GM10847 (cell line): ENCODE data around the gene MACROD2.

Experiments
- POLR2A ChIP-seq: IDR thresholded peaks from 2 replicates; pipeline ENCODE4 v1.6.1; 2011; ENCODE audit not compliant: insufficient read length; ENCODE audit errors: extremely low read depth

Gene MACROD2

DNA sequence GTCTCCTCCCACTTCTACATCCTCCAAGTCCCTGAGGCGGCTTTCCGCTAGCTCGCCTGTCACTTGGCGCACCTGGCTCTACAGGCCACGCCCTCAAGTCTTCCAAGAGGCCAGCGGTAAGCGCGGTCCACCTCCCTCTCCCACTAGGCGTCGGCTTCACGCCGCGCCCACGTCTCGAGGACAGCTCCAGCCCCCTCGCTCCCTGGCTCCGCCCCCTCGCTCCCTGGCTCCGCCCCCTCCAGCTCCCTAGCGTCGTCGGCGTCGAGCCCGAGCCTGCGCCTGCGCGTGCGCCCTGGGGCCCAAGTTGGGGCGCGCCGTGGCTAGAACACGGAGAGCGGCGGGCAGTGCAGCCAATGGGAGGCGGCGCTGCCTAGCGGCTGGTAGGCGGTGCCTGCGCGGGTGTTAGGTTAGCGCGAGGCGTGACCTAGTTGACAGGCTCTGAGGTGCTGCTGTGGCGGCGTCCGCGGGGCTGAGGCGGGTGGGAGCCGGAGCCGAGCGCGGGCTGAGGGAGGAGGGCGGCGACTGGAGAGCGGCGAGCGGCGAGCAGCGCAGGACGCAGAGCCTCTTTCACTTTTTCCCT lies at the start of gene MACROD2:
TSS of gene MACROD2 (plus strand) at position 431 of the 580 bp plus-strand sequence.
- TF ChIP-seq POLR2A: no peak

DNA sequence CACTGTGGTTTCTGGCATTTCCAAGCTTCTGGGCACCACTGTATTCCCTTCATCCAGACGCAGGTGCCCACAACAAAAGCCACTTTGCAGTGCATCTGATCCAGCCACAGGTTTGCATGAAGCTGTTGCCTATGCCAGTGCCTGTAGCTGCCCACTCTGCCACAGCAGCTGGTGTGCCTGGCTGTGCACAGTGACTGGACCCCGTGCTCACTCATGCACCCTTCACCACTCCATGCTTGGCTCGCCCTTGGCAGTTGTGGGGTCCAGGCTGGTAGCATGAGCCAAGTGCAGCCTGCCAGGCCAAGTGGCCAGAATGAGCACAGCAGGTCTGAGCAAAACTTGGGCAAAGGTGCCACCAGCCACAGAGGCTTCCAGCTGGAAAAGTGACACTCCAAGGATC lies 47.6 kb upstream of the MACROD2 start:
- TF ChIP-seq POLR2A: no peak

DNA sequence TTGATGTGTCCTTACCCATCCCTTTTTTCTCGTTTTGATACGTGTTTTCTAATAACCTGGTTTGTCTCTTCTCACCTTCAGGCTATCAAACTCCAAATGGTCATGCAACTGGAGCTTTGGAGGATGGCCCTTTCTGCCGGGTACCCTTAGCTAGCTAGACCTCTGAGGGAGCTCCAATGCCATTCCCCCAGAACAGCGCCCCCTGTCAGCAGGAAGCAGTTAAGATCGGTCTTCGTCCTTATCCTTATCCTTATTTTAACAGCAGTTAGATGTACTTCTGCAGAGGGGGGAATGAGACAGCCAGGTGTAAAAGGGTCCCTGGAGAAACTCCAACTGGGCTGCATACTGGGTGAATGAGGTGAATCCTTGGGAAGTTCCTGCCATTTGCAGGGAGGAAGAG lies 42.1 kb upstream of the MACROD2 start:
- no peak for TF ChIP-seq POLR2A

DNA sequence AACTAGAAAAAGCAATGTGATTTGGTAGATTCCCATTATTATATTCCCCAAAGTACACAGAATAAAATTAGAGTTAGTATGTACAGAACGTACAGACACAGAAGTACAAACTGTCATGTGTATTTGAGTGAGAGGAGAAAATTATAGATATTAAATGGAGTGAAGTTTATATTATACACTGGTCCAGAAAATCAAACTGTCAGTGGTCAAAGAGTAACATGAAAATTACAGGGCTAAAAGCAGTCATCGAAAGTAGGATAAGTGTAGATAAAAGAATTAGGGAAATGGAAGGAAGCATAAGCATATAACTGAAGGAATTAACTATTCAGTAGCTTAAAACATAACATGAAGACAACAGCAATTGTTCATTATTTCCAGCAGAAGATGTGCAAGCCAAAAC lies 35.2 kb upstream of the MACROD2 start:
- no peak for TF ChIP-seq POLR2A

DNA sequence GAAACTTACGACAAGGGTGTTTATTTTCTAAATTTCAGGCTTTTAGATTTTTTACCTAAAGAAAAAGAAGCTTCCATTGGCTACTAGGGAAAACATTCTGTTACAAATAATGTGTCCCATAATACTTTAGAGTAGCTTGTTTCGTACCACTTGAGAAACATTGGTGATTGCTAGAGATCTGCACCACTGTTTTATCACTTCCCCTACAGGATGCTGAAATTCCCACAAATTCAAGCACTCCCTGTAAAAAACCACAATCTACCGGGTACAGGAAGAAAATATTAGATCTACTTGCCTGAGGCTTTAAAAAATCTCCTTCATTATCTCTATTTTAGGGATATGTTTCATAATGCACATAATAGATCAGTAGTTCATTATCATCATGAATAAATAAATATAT lies 34.8 kb upstream of the MACROD2 start:
- TF ChIP-seq POLR2A: no peak

DNA sequence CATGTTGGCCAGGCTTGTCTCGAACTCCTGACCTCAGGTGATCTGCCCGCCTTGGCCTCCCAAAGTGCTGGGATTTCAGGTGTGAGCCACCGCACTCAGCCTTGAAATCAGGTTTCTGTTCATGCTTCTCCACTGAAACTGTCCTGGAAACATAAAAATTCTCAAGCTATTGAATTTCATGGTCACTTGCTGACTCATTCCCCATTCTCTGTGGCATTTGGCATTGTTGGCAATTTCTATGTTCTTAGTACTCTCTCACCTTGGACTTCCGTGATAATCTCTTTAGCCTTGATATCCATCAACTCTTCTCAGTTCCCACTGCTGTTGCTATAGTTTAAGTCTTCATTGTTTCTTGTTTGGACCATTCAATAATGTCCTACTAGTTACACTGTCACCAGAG lies 11.1 kb upstream of the MACROD2 start:
- no peak for TF ChIP-seq POLR2A

DNA sequence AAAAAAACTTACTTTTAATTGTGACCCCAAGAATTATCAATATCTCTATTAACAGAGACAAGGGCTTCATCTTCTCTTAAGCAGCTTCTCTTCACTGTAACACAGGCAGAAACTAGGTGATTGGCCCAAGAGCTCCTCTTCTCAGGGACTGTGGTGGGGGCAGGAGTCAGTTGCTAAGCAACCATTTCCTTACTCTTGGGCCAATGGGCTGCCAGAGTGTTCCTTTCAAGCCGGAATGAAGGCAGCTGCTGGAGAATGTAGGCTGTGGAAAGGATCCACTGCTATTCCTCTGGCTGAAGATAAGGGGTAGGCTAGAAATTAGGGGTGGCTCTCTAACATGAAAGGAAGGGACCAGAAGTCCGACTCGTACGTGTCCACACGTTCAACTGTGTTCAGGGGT lies 4.9 kb upstream of the MACROD2 start, which contains the start of gene SEL1L2:
TSS of gene SEL1L2 (minus strand) at position 150 of the 400 bp plus-strand sequence. CDS start at position 70, 80 bp downstream.
- no peak for TF ChIP-seq POLR2A

DNA sequence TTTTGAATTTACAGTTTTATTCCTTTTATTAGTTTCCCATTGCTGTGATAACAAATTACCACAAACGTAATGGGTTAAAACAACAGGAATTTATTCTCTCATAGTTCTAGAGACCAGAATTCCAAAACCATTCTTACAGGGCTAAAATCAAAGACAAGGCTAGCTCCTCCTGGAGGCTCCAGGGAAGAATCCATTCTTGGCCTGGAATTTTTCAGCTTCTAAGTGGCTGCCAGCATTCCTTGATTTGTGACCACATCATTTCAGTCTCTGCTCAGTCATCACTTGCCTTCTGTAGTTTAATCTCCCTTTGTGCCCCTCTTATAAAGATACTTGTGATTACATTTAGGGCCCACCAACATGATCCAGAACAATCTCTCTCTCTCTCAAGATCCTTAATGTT lies 4.0 kb upstream of the MACROD2 start:
- TF ChIP-seq POLR2A: no peak

DNA sequence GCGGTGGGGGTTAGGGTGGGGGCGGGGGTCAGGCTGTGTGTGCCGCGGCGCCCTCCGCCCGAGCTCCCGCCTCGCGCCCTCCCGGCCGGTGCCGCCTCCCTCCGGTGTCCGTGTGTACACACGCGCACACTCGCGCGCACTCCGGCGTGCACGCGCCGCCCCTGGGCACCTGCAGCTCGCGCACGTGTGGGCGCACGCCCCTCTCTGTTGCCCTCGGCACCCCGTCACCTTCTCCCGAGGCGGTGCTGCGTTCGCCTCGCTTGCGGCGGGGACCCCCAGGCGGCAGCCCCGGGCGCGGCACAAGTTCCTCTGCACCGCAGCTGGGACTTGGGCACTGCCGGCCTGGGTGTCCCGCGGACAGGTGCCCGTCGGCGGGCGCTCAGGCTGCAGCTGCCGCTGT lies 525 bp downstream of the MACROD2 start:
- no peak for TF ChIP-seq POLR2A

DNA sequence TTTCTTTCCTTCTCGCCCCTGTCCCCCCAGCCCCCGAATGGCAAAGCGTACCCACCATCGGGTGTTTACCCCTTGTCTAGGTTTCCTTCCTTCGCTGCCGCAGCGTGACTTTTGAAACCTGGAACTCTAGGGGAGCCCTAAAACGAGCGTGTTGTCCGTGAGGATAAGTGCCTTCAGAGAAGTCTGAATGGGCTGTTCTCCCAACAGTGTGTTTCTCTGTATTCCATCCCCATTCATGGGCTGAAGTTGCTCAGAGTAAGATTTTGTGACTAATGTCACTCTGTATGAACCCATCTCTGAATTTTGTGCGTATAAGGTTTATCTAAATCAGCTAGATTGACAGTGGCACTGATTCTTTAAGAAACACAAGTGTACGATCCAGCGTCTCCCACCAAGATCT lies 949 bp downstream of the MACROD2 start:
- no peak for TF ChIP-seq POLR2A

DNA sequence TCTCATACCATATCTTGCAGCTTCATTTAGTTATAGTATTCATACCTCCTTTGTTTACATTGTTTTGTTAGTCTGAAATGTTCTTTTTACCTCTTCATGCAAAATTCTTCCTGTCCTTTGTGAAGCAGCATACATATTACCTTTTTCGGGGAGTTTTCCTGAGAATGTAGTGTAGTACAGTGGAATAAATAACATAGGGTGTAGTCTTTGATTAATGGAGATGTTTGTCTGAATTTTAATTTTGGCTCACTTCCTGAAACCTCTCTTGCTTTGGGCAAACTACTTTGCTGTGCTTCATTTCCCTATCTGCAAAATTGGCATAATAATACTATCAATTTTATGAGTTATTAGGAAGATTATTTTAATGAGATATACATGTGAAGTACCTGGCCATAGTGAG lies 5.6 kb downstream of the MACROD2 start:
- TF ChIP-seq POLR2A: no peak

DNA sequence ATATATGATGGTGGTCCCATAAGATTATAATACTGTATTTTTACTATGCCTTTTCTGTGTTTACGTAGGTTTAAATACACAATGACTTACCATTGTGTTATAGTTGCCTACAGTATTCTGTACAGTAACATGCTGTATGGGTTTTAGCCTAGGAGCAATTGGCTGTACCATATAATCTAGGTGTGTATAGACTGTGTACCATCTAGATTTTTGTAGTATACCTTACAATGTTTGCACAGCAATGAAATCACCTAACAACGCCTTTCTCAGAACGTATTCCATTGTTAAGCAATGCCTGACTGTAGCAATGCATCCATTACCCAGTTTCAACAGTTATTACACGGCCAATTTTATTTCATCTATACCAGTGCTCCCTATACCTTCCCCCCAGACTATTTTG lies 10.7 kb downstream of the MACROD2 start:
- no peak for TF ChIP-seq POLR2A

DNA sequence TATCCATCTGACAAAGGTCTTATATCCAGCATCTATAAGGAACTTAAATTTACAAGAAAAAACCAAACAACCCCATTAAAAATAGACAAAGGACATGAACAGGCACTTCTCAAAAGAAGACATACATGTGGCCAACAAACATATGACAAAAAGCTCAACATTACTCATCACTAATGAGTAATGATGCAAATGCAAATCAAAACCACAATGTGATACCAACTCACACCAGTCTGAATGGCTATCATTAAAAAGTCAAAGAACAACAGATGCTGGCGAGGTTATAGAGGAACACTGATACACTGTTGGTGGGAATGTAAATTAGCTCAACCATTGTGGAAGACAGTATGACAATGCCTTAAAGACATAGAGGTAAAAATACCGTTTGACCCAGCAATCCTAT lies 13.9 kb downstream of the MACROD2 start:
- no peak for TF ChIP-seq POLR2A

DNA sequence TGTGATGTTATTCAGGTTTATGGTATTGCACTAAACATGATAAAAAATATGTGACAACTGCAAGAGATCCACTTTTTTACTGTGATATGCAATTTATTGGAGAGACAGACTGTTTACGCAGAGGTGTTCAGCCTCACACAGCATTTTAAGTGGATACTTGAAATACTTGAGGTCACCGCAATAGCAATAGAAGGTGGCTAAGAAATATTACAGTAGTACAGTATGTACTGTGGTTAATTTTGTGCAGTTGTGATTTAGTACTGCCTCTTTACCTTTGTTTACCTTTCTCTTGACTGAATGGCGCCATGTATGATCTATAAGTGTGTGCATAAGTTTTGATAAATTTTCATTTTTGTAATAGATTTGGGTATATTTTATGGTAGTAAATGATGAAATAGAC lies 17.4 kb downstream of the MACROD2 start:
- TF ChIP-seq POLR2A: no peak

DNA sequence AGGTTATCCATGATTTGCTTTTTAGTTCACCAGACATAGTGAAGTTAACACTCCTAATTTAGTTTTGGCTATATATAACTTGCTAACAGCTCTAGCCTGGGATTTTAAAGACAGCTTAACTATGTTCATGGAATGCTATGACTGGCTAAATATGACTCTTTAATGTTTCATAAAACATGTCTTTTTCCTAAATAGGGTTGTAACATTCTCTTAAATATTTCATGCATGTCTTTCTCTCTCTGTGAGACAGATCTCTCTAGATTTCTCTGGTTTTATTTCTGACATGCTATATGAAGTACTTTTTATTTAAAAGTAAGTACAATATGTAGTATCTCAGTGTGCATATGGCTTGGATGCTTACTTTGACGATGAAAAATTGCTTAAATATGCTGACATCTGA lies 35.7 kb downstream of the MACROD2 start:
- no peak for TF ChIP-seq POLR2A

DNA sequence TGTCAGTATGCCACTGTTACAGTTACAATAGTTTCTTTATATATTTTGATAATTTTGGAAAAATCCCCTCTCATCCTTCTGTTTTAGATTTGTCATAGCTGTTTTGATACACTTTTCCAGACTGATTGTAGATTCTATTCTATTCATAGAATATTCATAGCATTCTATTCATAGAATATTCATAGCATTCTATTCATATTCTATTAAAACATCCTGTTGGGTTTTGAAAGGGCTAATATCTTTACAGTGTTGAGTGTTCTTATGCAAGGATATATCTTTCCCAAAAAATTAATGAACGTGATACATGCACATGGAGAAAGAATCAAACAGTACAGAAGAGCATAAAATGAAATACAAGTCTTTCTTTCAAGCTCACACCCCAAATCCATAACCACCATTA lies 38.0 kb downstream of the MACROD2 start:
- TF ChIP-seq POLR2A: no peak

DNA sequence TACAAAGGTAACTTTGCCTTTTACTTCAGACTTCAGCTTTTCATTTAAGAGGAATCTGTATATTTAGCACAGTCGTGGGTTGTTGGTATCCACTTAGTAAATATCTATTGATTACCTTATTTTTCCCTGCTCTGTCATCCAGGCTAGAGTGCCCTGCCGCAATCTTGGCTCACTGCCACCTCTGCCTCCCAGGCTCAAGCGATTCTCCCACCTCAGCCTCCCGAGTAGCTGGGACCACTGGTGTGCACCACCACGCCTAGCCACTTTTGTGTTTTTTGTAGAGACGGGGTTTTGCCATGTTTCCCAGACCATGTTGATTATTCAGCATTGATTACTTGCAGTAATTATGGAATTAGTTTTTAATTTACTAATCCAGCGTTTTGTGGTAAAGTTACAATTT lies 41.3 kb downstream of the MACROD2 start:
- no peak for TF ChIP-seq POLR2A
